Measurements from ENCODE around the gene DLEC1. TPM values are rescaled to one million over a fixed set of nuclear protein-coding genes. Genes with fewer than 3 reads are reported as not detected.

The DLEC1 gene
- total and polyA plus RNA-seq, 2 of the 4 experiments (the other 2 are of a cell fraction), result 0.03 TPM; not detected in 1

GRCh38 chr3:38008191-38008701, 30.8 kb upstream of the DLEC1 start:
- no peak overlapping the region for H4K5ac ChIP-seq (ENCODE audit: low read depth, low read length)
- no peak overlapping the region for H4K8ac ChIP-seq (ENCODE audit: low read depth in 2 of 2, low read length in 2 of 2)
- no peaks in the 10 kb centered on the region for H3K9me3 ChIP-seq (ENCODE audit: control insufficient read depth, insufficient read depth, low read length)
- dilution Hi-C loops (cut with HindIII; ENCODE audit: low sequenced_read_pairs, unreplicated experiment) (no loop called here), intact Hi-C loops (cut with micrococcal nuclease) (no loop called here), in situ Hi-C loops (cut with MboI; ENCODE audit: low sequenced_read_pairs) (no loop called here)
- no peak overlapping the region for H2AK9ac ChIP-seq (replicated peaks; ENCODE audit: low read depth, low read length, poor library complexity)
- H3K18ac ChIP-seq (ENCODE audit: low read depth, low read length), result no peak overlapping the region
- H3K9me1 ChIP-seq (ENCODE audit: insufficient read depth, low read length), result peaks cover 8% of the 10 kb centered on the region; the same call in 1 of the 2 replicates
- CTCF ChIA-PET, result no interaction called here
- H3K56ac ChIP-seq (ENCODE audit: extremely low read depth, insufficient read depth, low read length), result no peak overlapping the region
- H3K4me3 ChIP-seq (ENCODE audit: insufficient read depth, low read depth, low read length), result no peak overlapping the region
- H2AFZ ChIP-seq (replicated peaks; ENCODE audit: low read length, poor library complexity), result no peak overlapping the region
- no peak overlapping the region for H3K14ac ChIP-seq (replicated peaks; ENCODE audit: low read depth, low read length)
- H3K36me3 ChIP-seq (ENCODE audit: control insufficient read depth, insufficient read depth, low read length), result peaks cover 29% of the 10 kb centered on the region
- no peak overlapping the region for H3K9ac ChIP-seq (ENCODE audit: low read depth, low read length)
- H2BK120ac ChIP-seq (ENCODE audit: low read depth, low read length), result no peak overlapping the region
- no peak overlapping the region for H3K4ac ChIP-seq (ENCODE audit: low read depth, low read length)
- no peak overlapping the region for H2BK20ac ChIP-seq (ENCODE audit: low read depth, low read length)
- H2BK5ac ChIP-seq (ENCODE audit: low read depth, low read length, poor library complexity, severe bottlenecking), result no peak overlapping the region
- no TSS peak for BruUV-seq (replicated peaks)
- no peak overlapping the region for H3K27ac ChIP-seq (ENCODE audit: insufficient read depth, low read length)
- 90% methylated on average over 14 of the region's 19 CpGs; no CpG with 5 or more reads in 1 of the 2 experiments for WGBS, 2 experiments (ENCODE audit: extremely low coverage in 2 of 2, insufficient read length in 1 of 2)
- H4K91ac ChIP-seq (ENCODE audit: insufficient read depth, low read depth, low read length), result no peak overlapping the region
- no peaks in the 10 kb centered on the region for H3K4me1 ChIP-seq (ENCODE audit: control insufficient read depth, insufficient read depth, low read length)
- no peak overlapping the region for H3K4me2 ChIP-seq (ENCODE audit: low read depth, low read length)
- H3K23ac ChIP-seq (ENCODE audit: low read depth, low read length), result no peak overlapping the region
- DNase-seq (no peak), ATAC-seq (ENCODE audit: low read depth) (no peak)
- H3K27me3 ChIP-seq (ENCODE audit: control insufficient read depth, insufficient read depth, low read length), result no peaks in the 10 kb centered on the region
- H2AK5ac ChIP-seq (ENCODE audit: low read depth, low read length), result no peak overlapping the region
- no peaks in the 10 kb centered on the region for H3K79me1 ChIP-seq (ENCODE audit: low read depth in 1 of 2, low read length in 2 of 2)
- POLR2A ChIA-PET (ENCODE audit: unreplicated experiment), result no interaction called here
- H4K20me1 ChIP-seq (ENCODE audit: insufficient read depth, low read length), result peaks cover 8% of the 10 kb centered on the region; the same call in 1 of the 2 replicates
- H2BK15ac ChIP-seq (ENCODE audit: low read depth, low read length), result no peak overlapping the region
- no peak for TF ChIP-seq FOS (IDR thresholded peaks at IDR 0.05; ENCODE audit: low read depth, low read length)
- no peak for TF ChIP-seq NFE2L2 (IDR thresholded peaks at IDR 0.05; ENCODE audit: low read depth, low read length)
- TF ChIP-seq MAZ (IDR thresholded peaks at IDR 0.05; ENCODE audit: borderline replicate concordance, low read depth, low read length), result no peak
- TF ChIP-seq POLR2A (IDR thresholded peaks at IDR 0.05; ENCODE audit: low read depth, low read length), result no peak
- no peak for TF ChIP-seq BHLHE40 (IDR thresholded peaks at IDR 0.05; ENCODE audit: low read depth, low read length)
- no peak for TF ChIP-seq RCOR1 (IDR thresholded peaks at IDR 0.05; ENCODE audit: insufficient replicate concordance, low read length)
- TF ChIP-seq MXI1 (IDR thresholded peaks at IDR 0.05; ENCODE audit: borderline replicate concordance, low read depth, low read length), result no peak
- no peak for TF ChIP-seq RFX5 (IDR thresholded peaks at IDR 0.05; ENCODE audit: low read depth, low read length)
- no peak for TF ChIP-seq SMC3 (IDR thresholded peaks at IDR 0.05; ENCODE audit: low read depth, low read length)
